ENCODE data around the gene PRRC2B. TPM values are rescaled to one million over a fixed set of nuclear protein-coding genes. Genes with fewer than 3 reads are reported as not detected.

The PRRC2B gene
- total RNA-seq, 1 experiment from 2014 or later = 170 TPM

GRCh38 chr9:131534721-131535237, 140.9 kb downstream of the PRRC2B start (continued):
- TF ChIP-seq ZBTB33 (IDR thresholded peaks at IDR 0.05; ENCODE audit: extremely low read depth, insufficient replicate concordance, low read length) = no peak
- no peak for TF ChIP-seq YY1 (IDR thresholded peaks at IDR 0.05; ENCODE audit: extremely low read depth, insufficient replicate concordance, low read depth, low read length)
- TF ChIP-seq, protein P1, sequence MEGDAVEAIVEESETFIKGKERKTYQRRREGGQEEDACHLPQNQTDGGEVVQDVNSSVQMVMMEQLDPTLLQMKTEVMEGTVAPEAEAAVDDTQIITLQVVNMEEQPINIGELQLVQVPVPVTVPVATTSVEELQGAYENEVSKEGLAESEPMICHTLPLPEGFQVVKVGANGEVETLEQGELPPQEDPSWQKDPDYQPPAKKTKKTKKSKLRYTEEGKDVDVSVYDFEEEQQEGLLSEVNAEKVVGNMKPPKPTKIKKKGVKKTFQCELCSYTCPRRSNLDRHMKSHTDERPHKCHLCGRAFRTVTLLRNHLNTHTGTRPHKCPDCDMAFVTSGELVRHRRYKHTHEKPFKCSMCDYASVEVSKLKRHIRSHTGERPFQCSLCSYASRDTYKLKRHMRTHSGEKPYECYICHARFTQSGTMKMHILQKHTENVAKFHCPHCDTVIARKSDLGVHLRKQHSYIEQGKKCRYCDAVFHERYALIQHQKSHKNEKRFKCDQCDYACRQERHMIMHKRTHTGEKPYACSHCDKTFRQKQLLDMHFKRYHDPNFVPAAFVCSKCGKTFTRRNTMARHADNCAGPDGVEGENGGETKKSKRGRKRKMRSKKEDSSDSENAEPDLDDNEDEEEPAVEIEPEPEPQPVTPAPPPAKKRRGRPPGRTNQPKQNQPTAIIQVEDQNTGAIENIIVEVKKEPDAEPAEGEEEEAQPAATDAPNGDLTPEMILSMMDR (IDR thresholded peaks at IDR 0.05 in 2 of 3, conservative IDR thresholded peaks at IDR 0.05 in 1 of 3; ENCODE audit: borderline replicate concordance in 1 of 3, insufficient read depth in 1 of 3, low read depth in 2 of 3, low read length in 2 of 3) = no peak
- no peak for TF ChIP-seq ELF1 (IDR thresholded peaks at IDR 0.05; ENCODE audit: borderline replicate concordance, low read depth)
- TF ChIP-seq TCF7L2 (IDR thresholded peaks at IDR 0.05; ENCODE audit: borderline replicate concordance, extremely low read depth, insufficient read depth, insufficient read length) = no peak

DNA sequence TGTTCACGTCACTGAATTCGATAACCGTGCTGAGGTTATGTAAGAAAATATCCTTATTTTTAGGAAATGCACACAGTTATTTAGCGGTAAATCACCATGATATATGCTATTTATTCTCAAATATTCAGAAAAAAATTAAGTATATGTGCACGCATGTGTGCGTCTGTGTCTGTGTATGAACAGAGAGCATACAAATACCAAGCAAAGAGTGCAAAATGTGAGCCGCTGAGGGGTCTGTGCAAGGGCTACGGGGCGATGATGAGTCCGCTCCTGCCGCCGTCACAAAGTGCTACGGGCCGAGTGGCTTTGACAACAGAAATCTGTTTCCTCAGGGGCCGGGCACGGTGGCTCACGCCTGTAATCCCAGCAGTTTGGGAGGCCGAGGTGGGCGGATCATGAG, 144.1 kb downstream of the PRRC2B start:
- Histone ChIP-seq H4K20me1 (ENCODE audit: insufficient read depth) (no peaks in the 10 kb centered on the region), H3K4me2 (ENCODE audit: low read length) (no peak overlapping the region), H3K27me3 (ENCODE audit: insufficient read depth, low read length) (no peaks in the 10 kb centered on the region), H3K9me2 (ENCODE audit: insufficient read depth) (no peaks in the 10 kb centered on the region), H3K36me3 (ENCODE audit: control insufficient read depth in 1 of 2, insufficient read depth in 2 of 2, low read length in 2 of 2) (no peaks in the 10 kb centered on the region), H3K79me2 (ENCODE audit: insufficient read depth, low read length) (no peaks in the 10 kb centered on the region), H3K9me3 (ENCODE audit: control insufficient read depth in 1 of 2, insufficient read depth in 1 of 2, low read depth in 1 of 2, low read length in 2 of 2) (no peaks in the 10 kb centered on the region), H3K27ac (ENCODE audit: low read depth, low read length) (no peak overlapping the region), H3K4me3 (replicated peaks in 1 of 2; ENCODE audit: low read depth in 1 of 2, low read length in 2 of 2) (no peak overlapping the region), H3K9ac (ENCODE audit: low read length) (no peak overlapping the region), H2AFZ (ENCODE audit: low read depth, low read length, poor library complexity, severe bottlenecking) (no peak overlapping the region), H3K4me1 (ENCODE audit: control insufficient read depth in 1 of 2, insufficient read depth in 2 of 2, low read length in 2 of 2) (no peaks in the 10 kb centered on the region)
- ChIA-PET POLR2A (no interaction called here), RAD21 (ENCODE audit: low non-redundant PET in 1 of 2, low total read pairs in 2 of 2, uncharacterized antibody in 2 of 2, unreplicated experiment in 2 of 2) (no interaction called here), CTCF (no interaction called here)
- intact Hi-C loops (cut with micrococcal nuclease) = no loop called here
- no TSS peak for BruUV-seq (replicated peaks)
- no peak for DNase-seq (ENCODE audit: low read depth, low spot score)
- ATAC-seq = no peak
- TF ChIP-seq RAD21 (IDR thresholded peaks at IDR 0.05; ENCODE audit: low read depth) (no peak), FOSL1 (IDR thresholded peaks at IDR 0.05; ENCODE audit: low read depth) (no peak), EZH2 (IDR thresholded peaks at IDR 0.05) (no peak), YY1 (IDR thresholded peaks at IDR 0.05; ENCODE audit: extremely low read depth, insufficient replicate concordance, low read depth, low read length) (no peak), SRF (IDR thresholded peaks at IDR 0.05; ENCODE audit: low read depth) (no peak), REST (IDR thresholded peaks at IDR 0.05; ENCODE audit: low read depth) (no peak), EGR1 (IDR thresholded peaks at IDR 0.05; ENCODE audit: low read depth) (no peak)

All from HCT116 (cell line).